GM12891 (cell line): Measurements from ENCODE around the gene NMNAT2.
A peak's percentile ranks its signal among the peaks of the same experiment; 100 is the strongest.

Experiments
- DNase-seq: peaks from one replicate; pipeline ENCODE4 v3.0.0; 2011; ENCODE audit warnings: low spot score; ENCODE audit not compliant: insufficient read length
- FAIRE-seq: peaks from 2 replicates; lab custom pipeline; 2011; peaks lifted over from hg19 to GRCh38; lab: Jason Lieb, UNC
- PAX5 ChIP-seq: IDR thresholded peaks from 2 replicates; pipeline ENCODE4 v1.6.1; 2011; ENCODE audit warnings: low read length, moderate library complexity, mild to moderate bottlenecking; ENCODE audit not compliant: insufficient read depth, severe bottlenecking
- POLR2A ChIP-seq: IDR thresholded peaks from 2 replicates; pipeline ENCODE4 v1.6.1; 2011; ENCODE audit warnings: low read depth, low read length, control low read depth
- POLR2AphosphoS5 ChIP-seq: IDR thresholded peaks from 2 replicates; pipeline ENCODE4 v1.6.1; 2011; ENCODE audit warnings: low read depth, low read length, control low read depth
- POU2F2 ChIP-seq: IDR thresholded peaks from 2 replicates; pipeline ENCODE4 v1.6.1; 2011; ENCODE audit warnings: low read depth, mild to moderate bottlenecking, control low read depth, low read length, moderate library complexity
- SPI1 ChIP-seq: IDR thresholded peaks from 2 replicates; pipeline ENCODE4 v1.6.1; 2011; ENCODE audit warnings: low read depth, low read length, control low read depth
- TAF1 ChIP-seq: IDR thresholded peaks from 2 replicates; pipeline ENCODE4 v1.6.1; 2011; ENCODE audit warnings: low read depth, low read length, control low read depth

The NMNAT2 gene

GRCh38 chr1:183212870-183213269 is 205.3 kb downstream of the NMNAT2 start:
- FAIRE-seq: no peak
- no peak for DNase-seq
- TF ChIP-seq SPI1 (no peak), POLR2AphosphoS5 (no peak), POU2F2 (no peak), PAX5 (no peak), POLR2A (no peak), TAF1 (no peak)

GRCh38 chr1:183210681-183211080 is 207.5 kb downstream of the NMNAT2 start:
- FAIRE-seq (no peak), DNase-seq (no peak)
- TF ChIP-seq TAF1: no peak
- no peak for TF ChIP-seq POLR2A
- no peak for TF ChIP-seq POU2F2
- TF ChIP-seq POLR2AphosphoS5: no peak
- no peak for TF ChIP-seq PAX5
- no peak for TF ChIP-seq SPI1

- DNase-seq: no peak
Observed at GRCh38 chr1:183209533-183210158, 208.5 kb downstream of the NMNAT2 start.

GRCh38 chr1:183206538-183207122 is 211.6 kb downstream of the NMNAT2 start:
- FAIRE-seq (no peak), DNase-seq (no peak)
- TF ChIP-seq PAX5: no peak
- TF ChIP-seq POLR2A: no peak
- no peak for TF ChIP-seq POU2F2
- TF ChIP-seq SPI1: no peak
- TF ChIP-seq TAF1: no peak
- TF ChIP-seq POLR2AphosphoS5: no peak

More at GRCh38 chr1:183209533-183210158, 208.5 kb downstream of the NMNAT2 start:
- no peak for TF ChIP-seq POLR2AphosphoS5
- TF ChIP-seq TAF1: no peak
- no peak for TF ChIP-seq SPI1
- no peak for TF ChIP-seq POU2F2
- TF ChIP-seq PAX5: no peak
- no peak for TF ChIP-seq POLR2A
- FAIRE-seq: peak; percentile 35

GRCh38 chr1:183205196-183205781 is 212.9 kb downstream of the NMNAT2 start:
- DNase-seq (no peak), FAIRE-seq (no peak)
- TF ChIP-seq SPI1 (no peak), PAX5 (no peak), POLR2AphosphoS5 (no peak), POLR2A (no peak)

GRCh38 chr1:183203094-183203493 is 215.1 kb downstream of the NMNAT2 start:
- TF ChIP-seq POLR2AphosphoS5: no peak
- TF ChIP-seq POU2F2: no peak
- no peak for TF ChIP-seq TAF1
- no peak for TF ChIP-seq SPI1
- TF ChIP-seq POLR2A: no peak
- TF ChIP-seq PAX5: no peak
- no peak for FAIRE-seq
- no peak for DNase-seq

GRCh38 chr1:183200451-183200850 is 217.7 kb downstream of the NMNAT2 start:
- no peak for TF ChIP-seq POLR2A
- TF ChIP-seq POLR2AphosphoS5: no peak
- no peak for TF ChIP-seq TAF1
- no peak for TF ChIP-seq PAX5
- TF ChIP-seq SPI1: no peak
- no peak for TF ChIP-seq POU2F2
- DNase-seq (no peak), FAIRE-seq (no peak)

- no peak for FAIRE-seq
- TF ChIP-seq POU2F2 (no peak), PAX5 (no peak), SPI1 (no peak), TAF1 (no peak)
- DNase-seq: no peak
Observed at GRCh38 chr1:183199304-183199703, 218.9 kb downstream of the NMNAT2 start.

GRCh38 chr1:183198463-183198862 is 219.7 kb downstream of the NMNAT2 start:
- TF ChIP-seq TAF1 (no peak), POLR2A (no peak), SPI1 (no peak), POLR2AphosphoS5 (no peak), POU2F2 (no peak), PAX5 (no peak)
- DNase-seq: no peak
- FAIRE-seq: no peak
